ENCODE results near the gene RAMP1.

RAMP1 gene

DNA sequence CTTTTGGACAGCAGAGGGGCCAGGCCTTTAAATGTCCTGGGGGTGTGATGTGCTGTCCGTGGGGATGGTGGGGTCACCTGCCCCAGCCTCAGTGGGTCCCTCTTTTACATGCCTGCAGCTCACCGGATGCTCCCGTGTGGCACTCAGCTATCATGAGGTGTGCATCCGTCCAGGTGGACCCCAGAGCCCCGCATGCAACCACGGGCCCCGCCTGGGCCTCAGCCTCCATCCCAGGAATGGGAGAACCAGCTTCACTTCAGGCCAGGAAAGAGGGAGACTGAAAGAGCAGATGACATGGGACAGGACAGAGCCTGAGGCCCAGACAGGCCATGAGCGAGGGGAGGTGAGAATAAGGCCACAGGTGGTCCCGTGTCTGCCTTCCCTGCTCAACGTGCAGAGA is 37.5 kb downstream of the RAMP1 start:
- DNase-seq (no peak), ATAC-seq (replicated peaks) (no peak)
- Mint-ChIP-seq H3K4me1 (ENCODE audit: low read depth in 2 of 2) (peaks cover 31 to 42% of the 10 kb centered on the region in 2 donors), H3K27me3 (peaks cover 0 to 8% of the 10 kb centered on the region in 2 donors), H3K9me3 (no peaks in the 10 kb centered on the region), H3K36me3 (ENCODE audit: insufficient read depth) (no peaks in the 10 kb centered on the region), H3K4me3 (no peak overlapping the region), H3K27ac (peak overlapping the region; percentile 72 to 88)

DNA sequence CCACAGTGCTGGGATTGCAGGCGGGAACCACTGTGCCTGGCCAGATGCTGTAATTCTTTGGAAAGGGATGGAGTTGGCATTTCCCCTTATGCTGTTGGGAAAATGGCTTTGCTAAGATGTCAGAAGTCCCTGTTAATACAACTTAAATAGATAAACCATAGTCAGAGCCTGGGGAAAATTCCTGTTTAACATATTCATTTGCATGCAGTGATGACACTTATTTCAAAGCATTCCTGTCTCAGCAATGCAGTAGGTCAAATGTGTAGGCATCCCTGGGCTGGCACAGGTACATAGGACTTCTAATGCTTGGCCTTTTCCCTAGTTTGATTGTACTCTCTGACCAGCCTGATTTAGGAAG is 38.6 kb downstream of the RAMP1 start:
- Mint-ChIP-seq H3K27ac (peak overlapping the region; percentile 76 to 88), H3K9me3 (no peaks in the 10 kb centered on the region), H3K4me1 (ENCODE audit: low read depth in 2 of 2) (peaks cover 30 to 37% of the 10 kb centered on the region in 2 donors), H3K27me3 (peaks cover 0 to 8% of the 10 kb centered on the region in 2 donors), H3K4me3 (peak overlapping the region; percentile 25 to 53), H3K36me3 (ENCODE audit: insufficient read depth) (no peaks in the 10 kb centered on the region)
- ATAC-seq (replicated peaks): no peak
- no peak for DNase-seq

DNA sequence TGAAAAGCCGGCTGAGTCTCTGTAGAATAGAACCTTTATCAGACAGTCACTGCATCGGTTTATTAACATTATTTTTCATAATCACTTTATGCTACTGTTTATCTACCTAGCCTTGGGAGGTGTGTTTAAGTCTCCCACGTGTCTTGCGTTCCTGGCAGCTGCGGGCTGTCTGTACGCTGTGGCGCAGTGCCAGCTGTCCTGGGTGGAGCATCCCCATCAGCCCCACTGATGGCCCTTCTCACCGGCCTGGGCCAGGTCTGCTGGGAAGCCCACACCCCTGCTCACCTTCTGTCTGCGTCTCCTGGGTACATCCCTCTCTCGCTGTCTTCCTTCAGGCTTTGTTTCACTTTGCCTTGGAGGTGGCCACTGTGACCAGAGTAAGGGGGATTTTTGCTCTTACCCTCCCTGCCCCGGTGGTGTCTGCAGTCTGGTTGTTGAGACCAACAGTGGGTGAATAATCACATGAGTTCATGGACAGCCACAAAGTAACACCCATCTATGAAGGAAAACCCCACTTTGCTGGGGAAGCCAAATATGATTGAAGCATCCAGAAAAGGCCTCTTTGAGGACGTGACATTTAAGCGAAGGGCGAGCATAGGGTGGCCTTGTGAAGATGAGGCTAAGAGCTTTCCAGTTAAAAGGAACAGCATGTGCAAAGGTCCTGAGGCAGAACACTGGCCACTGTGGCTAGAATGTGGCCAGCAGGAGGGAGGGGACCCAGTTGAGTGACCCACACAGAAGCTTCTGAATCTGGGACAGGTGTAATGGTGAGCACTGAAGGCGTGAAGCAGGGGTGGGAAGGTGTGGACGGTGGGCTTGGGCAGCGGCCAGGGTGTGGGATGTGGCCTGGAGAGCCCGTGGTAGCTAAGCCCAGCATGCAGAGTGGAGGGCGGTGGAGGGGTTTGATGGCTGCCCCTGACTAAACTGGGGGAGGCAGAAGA is 41.7 kb downstream of the RAMP1 start:
- peaks cover 0 to 8% of the 10 kb centered on the region in 2 donors for H3K27me3 Mint-ChIP-seq
- H3K36me3 Mint-ChIP-seq (ENCODE audit: insufficient read depth): peaks cover under 1% of the 10 kb centered on the region
- DNase-seq (no peak), ATAC-seq (replicated peaks) (peak; percentile 7)
- peak overlapping the region; percentile 31 to 38 for H3K4me3 Mint-ChIP-seq
- H3K4me1 Mint-ChIP-seq (ENCODE audit: low read depth in 2 of 2): peaks cover 37 to 49% of the 10 kb centered on the region in 2 donors
- H3K27ac Mint-ChIP-seq: peak overlapping the region; percentile 68 to 88
- no peaks in the 10 kb centered on the region for H3K9me3 Mint-ChIP-seq

DNA sequence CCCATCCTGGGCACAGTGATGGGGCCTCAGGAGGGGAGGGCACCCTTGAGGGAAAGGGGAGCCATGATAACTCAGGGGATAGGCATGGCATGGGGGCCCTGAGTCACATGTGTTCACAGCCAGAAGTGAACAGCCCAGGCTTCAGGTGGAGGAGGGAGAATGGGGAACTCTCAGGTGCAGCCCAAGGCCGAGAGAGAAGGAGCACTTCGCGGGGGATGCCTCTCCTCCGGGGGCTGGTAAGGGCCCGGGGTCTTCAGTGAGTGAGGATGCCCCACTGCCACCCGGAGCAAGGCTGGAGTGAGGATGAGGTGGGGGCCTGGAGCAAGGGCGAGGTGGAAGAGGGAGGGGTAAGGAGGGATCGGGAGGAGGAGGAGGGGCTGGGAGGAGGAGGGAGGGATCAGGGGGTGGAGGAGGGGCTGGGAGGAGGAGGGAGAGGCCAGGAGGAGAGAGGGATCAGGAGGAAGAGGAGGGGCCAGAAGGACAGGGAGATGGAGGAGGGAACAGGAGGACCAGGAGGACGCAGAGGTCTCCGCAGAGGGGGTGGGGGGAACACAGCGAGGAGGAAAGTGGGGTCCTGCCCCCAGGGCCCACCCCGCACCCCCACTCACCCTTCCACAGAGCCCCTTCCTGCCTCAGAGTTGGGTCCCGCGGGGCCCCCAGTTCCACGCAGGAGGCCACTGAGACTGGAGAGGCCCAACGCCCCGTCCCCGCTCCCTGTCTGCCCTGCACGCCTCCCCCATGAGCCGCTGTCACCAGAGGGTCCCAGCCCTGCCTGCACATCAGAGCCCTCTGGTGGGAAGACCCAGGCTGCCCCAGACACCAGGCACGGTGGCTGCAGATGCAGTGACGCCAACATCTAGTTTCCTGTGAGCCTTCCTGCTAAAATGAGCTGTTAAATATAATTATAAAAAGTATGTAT is 42.8 kb downstream of the RAMP1 start:
- Mint-ChIP-seq H3K9me3 (no peaks in the 10 kb centered on the region), H3K4me1 (ENCODE audit: low read depth in 2 of 2) (peaks cover 37 to 49% of the 10 kb centered on the region in 2 donors), H3K36me3 (ENCODE audit: insufficient read depth) (peaks cover 3% of the 10 kb centered on the region), H3K27ac (peak overlapping the region; percentile 76 to 88), H3K27me3 (peaks cover 0 to 8% of the 10 kb centered on the region in 2 donors), H3K4me3 (peak overlapping the region; percentile 38 to 48)
- ATAC-seq (replicated peaks) (no peak), DNase-seq (no peak)

DNA sequence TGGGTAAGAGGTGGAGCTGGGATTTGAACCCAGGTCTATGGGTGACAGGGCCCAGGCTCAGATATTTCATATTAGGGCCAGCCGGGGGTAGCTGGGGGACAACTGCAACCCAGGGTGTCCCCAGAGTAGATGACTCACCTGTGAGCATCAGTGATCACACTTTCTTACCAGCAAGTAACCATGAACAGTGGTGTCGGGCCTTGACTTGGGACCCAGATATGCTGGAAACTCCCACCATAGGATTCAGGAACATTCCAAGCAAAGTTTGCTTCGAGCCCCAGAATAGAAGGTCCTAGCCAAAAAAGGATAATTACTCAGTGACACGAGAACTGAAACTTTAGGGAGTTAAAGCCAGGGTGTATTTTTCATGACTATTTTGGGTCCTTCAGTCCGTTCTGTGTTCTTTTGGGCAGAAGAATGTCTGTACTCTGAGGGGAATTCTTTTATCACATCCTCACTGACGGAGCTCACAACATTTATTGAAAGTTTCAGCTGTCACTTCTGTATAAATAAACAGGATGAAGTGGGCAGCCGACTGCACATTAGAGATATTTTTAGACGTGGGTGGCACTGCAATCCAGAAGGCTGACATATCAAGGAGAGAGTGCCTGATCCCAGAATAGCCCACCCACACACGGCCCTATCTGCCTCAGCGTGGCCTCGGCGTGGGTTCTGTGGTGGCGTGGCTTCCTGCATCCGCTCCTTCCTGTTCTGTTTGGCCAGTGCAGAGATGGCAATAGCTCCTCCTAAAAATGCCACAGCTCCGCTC is 45.6 kb downstream of the RAMP1 start:
- Mint-ChIP-seq H3K9me3 (no peaks in the 10 kb centered on the region), H3K27ac (peak overlapping the region; percentile 77), H3K36me3 (ENCODE audit: insufficient read depth) (peaks cover 3% of the 10 kb centered on the region), H3K4me3 (peak overlapping the region; percentile 44 to 49), H3K4me1 (ENCODE audit: low read depth in 2 of 2) (peaks cover 22 to 26% of the 10 kb centered on the region in 2 donors), H3K27me3 (peaks cover 0 to 11% of the 10 kb centered on the region in 2 donors)
- DNase-seq: no peak
- ATAC-seq (replicated peaks): peak; percentile 14

DNA sequence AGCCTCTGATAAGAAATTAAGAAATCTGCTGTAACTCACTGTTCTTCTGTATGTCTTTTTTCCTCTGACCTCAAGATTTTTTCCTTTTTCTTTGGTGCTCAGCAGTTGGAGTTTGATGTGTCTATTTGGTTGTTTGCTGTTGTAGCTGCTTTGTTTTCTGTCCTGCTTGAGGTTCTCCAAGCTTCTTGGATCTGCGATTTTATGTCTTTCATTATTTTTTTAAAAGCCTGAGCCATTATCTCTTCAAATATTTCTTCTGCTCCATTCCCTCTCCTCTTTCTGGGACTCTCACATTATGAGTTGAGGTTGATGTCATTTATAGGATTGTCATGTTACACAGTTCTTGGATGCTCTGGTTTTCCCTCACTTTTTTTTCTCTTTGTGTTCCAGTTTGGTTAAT is 47.7 kb downstream of the RAMP1 start:
- H3K4me3 Mint-ChIP-seq: no peak overlapping the region
- H3K27ac Mint-ChIP-seq: peak overlapping the region in 1 of 2 donors; percentile 1
- no peak for ATAC-seq (replicated peaks)
- no peaks in the 10 kb centered on the region for H3K9me3 Mint-ChIP-seq
- peaks cover 0 to 14% of the 10 kb centered on the region in 2 donors for H3K27me3 Mint-ChIP-seq
- H3K36me3 Mint-ChIP-seq (ENCODE audit: insufficient read depth): peaks cover 3% of the 10 kb centered on the region
- H3K4me1 Mint-ChIP-seq (ENCODE audit: low read depth in 2 of 2): peaks cover 15 to 18% of the 10 kb centered on the region in 2 donors
- no peak for DNase-seq

DNA sequence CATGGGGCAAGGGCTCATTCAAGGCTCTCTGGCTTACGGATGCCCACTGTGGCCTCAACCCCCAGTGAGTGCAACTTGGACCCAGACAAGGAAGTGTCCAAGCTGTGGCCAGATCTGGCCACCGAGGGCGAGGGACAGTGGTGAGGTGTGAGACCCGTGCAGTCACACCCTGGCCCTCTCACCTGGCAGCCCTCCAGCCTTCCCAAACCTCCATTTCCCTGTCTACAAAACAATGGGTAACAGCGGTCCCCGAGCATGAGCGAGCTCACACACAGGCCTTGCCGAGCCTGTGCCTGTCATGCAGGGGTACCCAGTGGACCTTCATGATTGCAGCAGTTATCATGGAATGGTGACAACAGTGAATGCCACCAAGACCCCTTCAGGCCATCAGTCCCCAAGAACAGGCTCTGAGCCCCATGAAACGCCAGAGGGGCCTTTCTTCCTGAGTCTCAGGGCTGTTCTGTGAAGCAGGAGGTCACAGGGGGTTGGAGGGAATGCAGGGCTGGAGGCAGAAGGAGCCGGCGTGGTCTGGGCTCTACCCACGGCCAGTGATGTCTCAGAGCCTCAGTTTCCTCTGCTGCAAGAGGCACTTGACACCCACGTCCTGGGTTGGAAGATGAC is 49.8 kb downstream of the RAMP1 start:
- ATAC-seq (replicated peaks) (no peak), DNase-seq (no peak)
- Mint-ChIP-seq H3K36me3 (ENCODE audit: insufficient read depth) (peaks cover 3% of the 10 kb centered on the region), H3K4me1 (ENCODE audit: low read depth in 2 of 2) (peaks cover 11 to 19% of the 10 kb centered on the region in 2 donors), H3K27ac (no peak overlapping the region), H3K27me3 (peaks cover 0 to 14% of the 10 kb centered on the region in 2 donors), H3K9me3 (no peaks in the 10 kb centered on the region), H3K4me3 (no peak overlapping the region)

DNA sequence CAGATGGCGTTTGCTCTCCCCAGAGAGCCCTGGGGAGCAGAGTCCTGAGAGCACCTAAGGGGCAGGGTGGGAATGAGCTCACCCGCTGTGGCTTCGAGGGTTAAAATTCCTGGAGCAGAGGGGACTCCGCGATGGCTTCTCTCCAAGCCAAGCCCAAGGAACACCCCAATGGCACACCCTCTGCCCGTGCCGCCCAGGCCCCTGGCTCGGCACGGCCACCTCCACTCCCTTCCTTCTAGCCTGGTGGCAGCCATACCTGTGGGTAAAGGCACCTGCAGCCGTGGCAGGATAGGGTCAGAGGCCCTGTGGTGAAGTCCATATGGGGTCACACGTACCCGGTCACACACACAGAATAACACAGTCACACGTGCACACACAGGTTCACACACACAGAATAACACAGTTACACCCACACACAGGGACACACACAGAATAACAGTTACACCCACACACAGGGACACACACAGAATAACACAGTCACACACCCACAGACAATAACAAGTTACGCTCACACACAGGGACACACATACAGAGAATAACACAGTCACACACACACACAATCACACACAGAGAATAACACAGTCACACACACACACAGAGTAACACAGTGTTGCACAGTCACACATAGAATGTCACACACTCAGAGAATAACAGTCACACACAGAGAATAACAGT is 50.5 kb downstream of the RAMP1 start:
- H3K27me3 Mint-ChIP-seq: peaks cover 0 to 14% of the 10 kb centered on the region in 2 donors
- H3K36me3 Mint-ChIP-seq (ENCODE audit: insufficient read depth): peaks cover 3% of the 10 kb centered on the region
- no peak overlapping the region for H3K4me3 Mint-ChIP-seq
- no peak overlapping the region for H3K27ac Mint-ChIP-seq
- no peaks in the 10 kb centered on the region for H3K9me3 Mint-ChIP-seq
- peaks cover 7 to 18% of the 10 kb centered on the region in 2 donors for H3K4me1 Mint-ChIP-seq (ENCODE audit: low read depth in 2 of 2)
- DNase-seq: no peak
- ATAC-seq (replicated peaks): no peak

DNA sequence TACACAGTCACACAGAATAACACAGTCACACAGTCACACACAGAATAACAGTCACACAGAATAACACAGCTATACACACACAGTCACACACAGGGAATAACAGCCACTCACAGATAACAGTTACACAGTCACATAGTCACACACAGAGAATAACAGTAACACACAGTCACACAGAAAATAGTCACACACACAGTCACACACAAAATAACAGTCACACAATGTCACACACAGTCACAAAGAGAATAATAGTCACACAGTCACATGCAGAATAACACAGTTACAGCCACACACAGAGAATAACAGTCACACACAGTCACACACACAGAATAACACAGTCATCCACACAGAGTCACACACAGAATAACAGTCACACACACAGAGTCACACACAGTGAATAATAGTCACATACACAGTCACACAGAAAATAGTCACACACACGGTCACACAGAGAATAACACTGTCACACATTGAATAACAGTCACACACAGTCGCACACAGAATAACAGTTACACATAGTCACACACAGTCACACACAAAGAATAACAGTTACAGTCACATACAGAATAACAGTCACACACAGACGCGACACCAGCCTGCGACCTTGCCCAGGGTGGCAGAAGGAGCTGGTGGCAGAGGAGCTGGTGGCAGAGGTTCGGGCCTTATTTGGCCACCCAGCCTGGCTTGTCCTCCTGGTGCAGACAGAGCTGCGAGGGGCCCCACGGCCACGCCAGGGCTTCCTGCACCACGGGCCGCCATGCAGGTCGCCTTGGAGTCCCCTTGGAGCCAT is 51.3 kb downstream of the RAMP1 start:
- Mint-ChIP-seq H3K27me3 (peaks cover 0 to 14% of the 10 kb centered on the region in 2 donors), H3K9me3 (no peaks in the 10 kb centered on the region), H3K4me1 (ENCODE audit: low read depth in 2 of 2) (peaks cover 0 to 12% of the 10 kb centered on the region in 2 donors), H3K4me3 (no peak overlapping the region), H3K27ac (no peak overlapping the region), H3K36me3 (ENCODE audit: insufficient read depth) (peaks cover 3% of the 10 kb centered on the region)
- no peak for ATAC-seq (replicated peaks)
- DNase-seq: no peak

DNA sequence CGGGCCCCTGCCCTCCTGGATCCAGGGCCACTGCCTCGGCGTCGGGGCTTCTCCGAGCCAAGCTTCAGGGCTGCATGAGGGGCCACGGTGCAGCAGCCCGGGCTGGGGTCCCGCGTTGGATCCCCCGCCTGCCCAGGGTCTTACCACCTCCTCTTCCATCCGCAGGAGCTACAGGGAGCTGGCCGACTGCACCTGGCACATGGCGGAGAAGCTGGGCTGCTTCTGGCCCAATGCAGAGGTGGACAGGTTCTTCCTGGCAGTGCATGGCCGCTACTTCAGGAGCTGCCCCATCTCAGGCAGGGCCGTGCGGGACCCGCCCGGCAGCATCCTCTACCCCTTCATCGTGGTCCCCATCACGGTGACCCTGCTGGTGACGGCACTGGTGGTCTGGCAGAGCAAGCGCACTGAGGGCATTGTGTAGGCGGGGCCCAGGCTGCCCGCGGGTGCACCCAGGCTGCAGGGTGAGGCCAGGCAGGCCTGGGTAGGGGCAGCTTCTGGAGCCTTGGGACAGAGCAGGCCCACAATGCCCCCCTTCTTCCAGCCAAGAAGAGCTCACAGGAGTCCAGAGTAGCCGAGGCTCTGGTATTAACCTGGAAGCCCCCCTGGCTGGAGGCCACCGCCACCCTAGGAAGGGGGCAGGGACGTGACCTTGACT is 52.1 kb downstream of the RAMP1 start:
- Mint-ChIP-seq H3K4me3 (no peak overlapping the region), H3K36me3 (ENCODE audit: insufficient read depth) (no peaks in the 10 kb centered on the region)
- ATAC-seq (replicated peaks): no peak

More for the DNA sequence above, 52.1 kb downstream of the RAMP1 start:
- peaks cover 7 to 14% of the 10 kb centered on the region in 2 donors for H3K27me3 Mint-ChIP-seq
- H3K27ac Mint-ChIP-seq: no peak overlapping the region
- no peak for DNase-seq
- no peaks in the 10 kb centered on the region for H3K9me3 Mint-ChIP-seq
- H3K4me1 Mint-ChIP-seq (ENCODE audit: low read depth in 2 of 2): peaks cover 0 to 9% of the 10 kb centered on the region in 2 donors

Measured in effector memory CD8-positive, alpha-beta T cell (primary cell).